ENCODE data around the gene HAND2.

HAND2 gene

GRCh38 chr4:173529477-173530325, at the start of gene HAND2:
HAND2 (minus strand) TSS chr4:173530229; CDS start chr4:173529289, 940 bp downstream.
- Histone ChIP-seq H2AFZ (ENCODE audit: low read depth) (0 out of 2 replicates have a peak within 1 kb of the TSS, but pooled peaks have one; percentile 16), H3K4me3 (IDR thresholded peaks at IDR 0.05; ENCODE audit: insufficient read depth, low read depth, low read length) (no peak within 1 kb of the TSS), H3K36me3 (ENCODE audit: insufficient read depth) (no peaks in the 10 kb centered on the region), H3K4me2 (no peak within 1 kb of the TSS), H3K9ac (no peak within 1 kb of the TSS), H4K20me1 (ENCODE audit: insufficient read depth) (no peaks in the 10 kb centered on the region), H3K79me2 (ENCODE audit: insufficient read depth, low read depth) (no peaks in the 10 kb centered on the region), H3K27ac (no peak within 1 kb of the TSS), H3K27me3 (ENCODE audit: insufficient read depth, low read depth) (no peaks in the 10 kb centered on the region), H3K4me1 (ENCODE audit: low read depth, poor library complexity, severe bottlenecking) (no peaks in the 10 kb centered on the region)
- no peak for TF ChIP-seq CTCF (conservative IDR thresholded peaks at IDR 0.05; ENCODE audit: low read depth, low read length)

- Histone ChIP-seq H3K4me1 (ENCODE audit: low read depth, poor library complexity, severe bottlenecking) (no peaks in the 10 kb centered on the region), H3K4me2 (no peak overlapping the region), H4K20me1 (ENCODE audit: insufficient read depth) (no peaks in the 10 kb centered on the region), H2AFZ (ENCODE audit: low read depth) (no peak overlapping the region), H3K79me2 (ENCODE audit: insufficient read depth, low read depth) (no peaks in the 10 kb centered on the region), H3K36me3 (ENCODE audit: insufficient read depth) (no peaks in the 10 kb centered on the region), H3K27me3 (ENCODE audit: insufficient read depth, low read depth) (no peaks in the 10 kb centered on the region), H3K27ac (no peak overlapping the region), H3K9ac (no peak overlapping the region), H3K4me3 (IDR thresholded peaks at IDR 0.05; ENCODE audit: insufficient read depth, low read depth, low read length) (no peak overlapping the region)
- no peak for TF ChIP-seq CTCF (conservative IDR thresholded peaks at IDR 0.05; ENCODE audit: low read depth, low read length)
Measured at GRCh38 chr4:173578956-173579355, 48.9 kb upstream of the HAND2 start.

GRCh38 chr4:173577963-173578362, 47.9 kb upstream of the HAND2 start:
- Histone ChIP-seq H3K4me1 (ENCODE audit: low read depth, poor library complexity, severe bottlenecking) (no peaks in the 10 kb centered on the region), H3K27ac (no peak overlapping the region), H3K4me3 (IDR thresholded peaks at IDR 0.05; ENCODE audit: insufficient read depth, low read depth, low read length) (no peak overlapping the region), H3K79me2 (ENCODE audit: insufficient read depth, low read depth) (no peaks in the 10 kb centered on the region), H3K27me3 (ENCODE audit: insufficient read depth, low read depth) (no peaks in the 10 kb centered on the region), H3K36me3 (ENCODE audit: insufficient read depth) (no peaks in the 10 kb centered on the region), H2AFZ (ENCODE audit: low read depth) (no peak overlapping the region), H3K4me2 (no peak overlapping the region), H3K9ac (no peak overlapping the region), H4K20me1 (ENCODE audit: insufficient read depth) (no peaks in the 10 kb centered on the region)
- no peak for TF ChIP-seq CTCF (conservative IDR thresholded peaks at IDR 0.05; ENCODE audit: low read depth, low read length)

- no peak overlapping the region for H2AFZ ChIP-seq (ENCODE audit: low read depth)
- no peak overlapping the region for H3K4me2 ChIP-seq
- no peaks in the 10 kb centered on the region for H3K36me3 ChIP-seq (ENCODE audit: insufficient read depth)
- no peak overlapping the region for H3K27ac ChIP-seq
- no peaks in the 10 kb centered on the region for H4K20me1 ChIP-seq (ENCODE audit: insufficient read depth)
- no peak overlapping the region for H3K9ac ChIP-seq
- no peaks in the 10 kb centered on the region for H3K79me2 ChIP-seq (ENCODE audit: insufficient read depth, low read depth)
- TF ChIP-seq CTCF (conservative IDR thresholded peaks at IDR 0.05; ENCODE audit: low read depth, low read length), result no peak
- no peaks in the 10 kb centered on the region for H3K27me3 ChIP-seq (ENCODE audit: insufficient read depth, low read depth)
- H3K4me3 ChIP-seq (IDR thresholded peaks at IDR 0.05; ENCODE audit: insufficient read depth, low read depth, low read length), result no peak overlapping the region
- peaks cover 17% of the 10 kb centered on the region for H3K4me1 ChIP-seq (ENCODE audit: low read depth, poor library complexity, severe bottlenecking)
Measured at GRCh38 chr4:173575482-173576152, 45.6 kb upstream of the HAND2 start.

Data from KMS-11 (cell line).